ENCODE measurements around the gene ARHGEF11. TPM values are rescaled to one million over a fixed set of nuclear protein-coding genes. Genes with fewer than 3 reads are reported as not detected.
A peak's percentile ranks its signal among the peaks of the same experiment; 100 is the strongest.

The ARHGEF11 gene
- total RNA-seq, 1 experiment from 2014 or later: 41.1 TPM

- H2AFZ ChIP-seq (ENCODE audit: low read length): no peak overlapping the region
- H3K36me3 Mint-ChIP-seq (ENCODE audit: insufficient read depth in 1 of 3, low read depth in 3 of 3): no peaks in the 10 kb centered on the region
- no peak overlapping the region for H4K91ac ChIP-seq (ENCODE audit: insufficient read length, low read depth, low read length)
- no peak overlapping the region for H2BK12ac ChIP-seq (ENCODE audit: insufficient read length, low read depth, low read length)
- H2AK5ac ChIP-seq (ENCODE audit: insufficient read length, low read length): no peak overlapping the region
- no peaks in the 10 kb centered on the region for H3K9me3 ChIP-seq (ENCODE audit: control insufficient read depth, low read depth, low read length)
- H2BK20ac ChIP-seq (ENCODE audit: low read depth, low read length, poor library complexity, severe bottlenecking): no peak overlapping the region
- no peak overlapping the region for H3K56ac ChIP-seq (ENCODE audit: insufficient read length, low read depth, low read length)
- no peak overlapping the region for H3K27ac ChIP-seq (ENCODE audit: insufficient read length, low read depth, low read length)
- H2BK5ac ChIP-seq (ENCODE audit: insufficient read length, low read length): no peak overlapping the region
- H2BK15ac ChIP-seq (ENCODE audit: low read depth, low read length): no peak overlapping the region
- no peak overlapping the region for H3T11ph ChIP-seq (ENCODE audit: low read length)
- no peaks in the 10 kb centered on the region for H3K27me3 Mint-ChIP-seq (ENCODE audit: low read depth)
- no peak overlapping the region for H2BK120ac ChIP-seq (ENCODE audit: low read depth, low read length, poor library complexity, severe bottlenecking)
- DNase-seq: no peak
- H3K4ac ChIP-seq (ENCODE audit: low read depth, low read length): no peak overlapping the region
- no peak overlapping the region for H3K23ac ChIP-seq (ENCODE audit: insufficient read length, low read depth, low read length)
- no peak overlapping the region for H3K4me3 Mint-ChIP-seq
- peak overlapping the region in 1 of 3 experiments; percentile 52; a peak in 3 of 7 replicates for H3K27ac Mint-ChIP-seq
- peaks cover 15% of the 10 kb centered on the region for H3K4me1 ChIP-seq (ENCODE audit: insufficient read depth, low read length)
- H3K9ac ChIP-seq (ENCODE audit: extremely low read depth, insufficient read length, low read length): no peak overlapping the region
- TF ChIP-seq, protein P1, sequence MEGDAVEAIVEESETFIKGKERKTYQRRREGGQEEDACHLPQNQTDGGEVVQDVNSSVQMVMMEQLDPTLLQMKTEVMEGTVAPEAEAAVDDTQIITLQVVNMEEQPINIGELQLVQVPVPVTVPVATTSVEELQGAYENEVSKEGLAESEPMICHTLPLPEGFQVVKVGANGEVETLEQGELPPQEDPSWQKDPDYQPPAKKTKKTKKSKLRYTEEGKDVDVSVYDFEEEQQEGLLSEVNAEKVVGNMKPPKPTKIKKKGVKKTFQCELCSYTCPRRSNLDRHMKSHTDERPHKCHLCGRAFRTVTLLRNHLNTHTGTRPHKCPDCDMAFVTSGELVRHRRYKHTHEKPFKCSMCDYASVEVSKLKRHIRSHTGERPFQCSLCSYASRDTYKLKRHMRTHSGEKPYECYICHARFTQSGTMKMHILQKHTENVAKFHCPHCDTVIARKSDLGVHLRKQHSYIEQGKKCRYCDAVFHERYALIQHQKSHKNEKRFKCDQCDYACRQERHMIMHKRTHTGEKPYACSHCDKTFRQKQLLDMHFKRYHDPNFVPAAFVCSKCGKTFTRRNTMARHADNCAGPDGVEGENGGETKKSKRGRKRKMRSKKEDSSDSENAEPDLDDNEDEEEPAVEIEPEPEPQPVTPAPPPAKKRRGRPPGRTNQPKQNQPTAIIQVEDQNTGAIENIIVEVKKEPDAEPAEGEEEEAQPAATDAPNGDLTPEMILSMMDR (conservative IDR thresholded peaks at IDR 0.05): no peak
- H3K27me3 ChIP-seq (ENCODE audit: insufficient read depth, low read length): no peaks in the 10 kb centered on the region
- H4K5ac ChIP-seq (ENCODE audit: insufficient read length, low read depth, low read length): no peak overlapping the region
- H4K20me1 ChIP-seq (ENCODE audit: control insufficient read depth, insufficient read depth, insufficient read length): no peaks in the 10 kb centered on the region
- no peak overlapping the region for H3K18ac ChIP-seq (ENCODE audit: insufficient read length, low read depth, low read length)
- H3K4me2 ChIP-seq (ENCODE audit: insufficient read depth, insufficient read length, low read length): no peak overlapping the region
- no peaks in the 10 kb centered on the region; a peak in 1 of 5 replicates for H3K9me3 Mint-ChIP-seq
- peaks cover 40 to 46% of the 10 kb centered on the region in 2 experiments for H3K4me1 Mint-ChIP-seq
- H3K23me2 ChIP-seq (ENCODE audit: insufficient read length, low read depth, low read length, poor library complexity, severe bottlenecking): no peaks in the 10 kb centered on the region
- no peaks in the 10 kb centered on the region; the same call in 1 of the 2 replicates for H3K79me2 ChIP-seq (ENCODE audit: insufficient read depth, low read length)
- no peaks in the 10 kb centered on the region for H3K79me1 ChIP-seq (ENCODE audit: insufficient read depth, low read depth, low read length, poor library complexity, severe bottlenecking)
- H4K8ac ChIP-seq (replicated peaks; ENCODE audit: insufficient read length, low read depth, low read length): no peak overlapping the region
- no CpG with 5 or more reads among the region's 5 CpGs for WGBS (ENCODE audit: extremely low coverage, insufficient read length, low lambda C conversion rate)
- H3K14ac ChIP-seq (ENCODE audit: insufficient read depth, low read length): no peak overlapping the region
Measured at GRCh38 chr1:157007306-157007705, 38.2 kb downstream of the ARHGEF11 start.

All from H9 (cell line).